Left lung (tissue), 10 donors: ENCODE measurements around the gene PTPRN2. TPM values are rescaled to one million over a fixed set of nuclear protein-coding genes. Genes with fewer than 3 reads are reported as not detected.
"Not testable (repeated sequence)": the region's sequence is repeated elsewhere in the genome, so short reads cannot be mapped to it uniquely, and the experiment has no call there.

Source experiments
- ATAC-seq: fragments of 200-7000 bp; cut with Tn5 transposase; one replicate; pipeline ENCODE4 v1.9.1; 2020; ENCODE audit warnings: moderate library complexity
- DNase-seq, 4 donors: peaks; one replicate each; pipeline ENCODE4 v3.0.0-alpha.2; 2013 to 2020
- H3K27ac ChIP-seq, 2 donors: fragments of 200-600 bp; sonication (generic) in 1 of 2; one replicate each; pipeline versions ENCODE4 v1.5.0 to v1.8.0; 2020 to 2021
- H3K27me3 ChIP-seq, 2 donors: fragments of 200-600 bp; sonication (generic) in 1 of 2; one replicate each; pipeline versions ENCODE4 v1.5.0 to v1.8.0; 2020 to 2021
- H3K36me3 ChIP-seq, 2 donors: fragments of 200-600 bp; sonication (generic) in 1 of 2; one replicate each; pipeline versions ENCODE4 v1.5.0 to v1.8.0; 2020 to 2021
- H3K4me1 ChIP-seq, 2 donors: fragments of 200-600 bp; one replicate each; pipeline ENCODE4 v1.8.0; 2021
- H3K4me3 ChIP-seq, 2 donors: fragments of 200-600 bp; sonication (generic) in 1 of 2; one replicate each; pipeline versions ENCODE4 v1.5.0 to v1.8.0; 2020 to 2021; ENCODE audit warnings: mild to moderate bottlenecking in 1 of 2
- H3K9me3 ChIP-seq, 2 donors: fragments of 200-600 bp; sonication (generic) in 1 of 2; one replicate each; pipeline versions ENCODE4 v1.5.0 to v1.8.0; 2020 to 2021
- intact Hi-C, 2 donors: fragments of 100-400 bp; cut with DNase I; formaldehyde crosslinking; loops; one replicate each; pipeline versions ENCODE4 v1.11.2 to v1.14.2; 2022
- polyA plus RNA-seq, 6 donors: library from polyadenylated mRNA; unstranded; fragments of 120-200 nt; gene quantifications; one replicate each; pipeline ENCODE4 v1.2.1, GENCODE V29; 2013; ENCODE audit not compliant: insufficient read length in 6 of 6
- total RNA-seq, 2 donors: library from RNA; stranded (reverse); fragmentation: NEBNext Ultra II Directional; extraction: Animal tissue kit (Norgen Biotek cat#: 25700); gene quantifications; one replicate each; pipeline ENCODE4 v1.2.1, GENCODE V29; 2021
- TF ChIP-seq, protein P1 (sequence below), 2 donors: fragments of 200-600 bp; sonication (generic) in 1 of 2; IDR thresholded peaks; one replicate each; pipeline versions ENCODE4 v1.5.0 to v1.8.0; 2021; ENCODE audit warnings: antibody characterized with exemption in 2 of 2
- donor health status: DM: no; HTN: yes; CAD: no.
- donor health status: DM: no; HTN: no; CAD: no.

The PTPRN2 gene
- total and polyA plus RNA-seq, 8 donors: 4.0 to 7.8 (median 6.8) TPM

GRCh38 chr7:158386355-158386618 is 201.3 kb downstream of the PTPRN2 start:
- ATAC-seq (no peak), DNase-seq (no peak)
- H3K9me3 ChIP-seq: peaks cover 0 to under 1% of the 10 kb centered on the region in 2 donors
- TF ChIP-seq, protein P1, sequence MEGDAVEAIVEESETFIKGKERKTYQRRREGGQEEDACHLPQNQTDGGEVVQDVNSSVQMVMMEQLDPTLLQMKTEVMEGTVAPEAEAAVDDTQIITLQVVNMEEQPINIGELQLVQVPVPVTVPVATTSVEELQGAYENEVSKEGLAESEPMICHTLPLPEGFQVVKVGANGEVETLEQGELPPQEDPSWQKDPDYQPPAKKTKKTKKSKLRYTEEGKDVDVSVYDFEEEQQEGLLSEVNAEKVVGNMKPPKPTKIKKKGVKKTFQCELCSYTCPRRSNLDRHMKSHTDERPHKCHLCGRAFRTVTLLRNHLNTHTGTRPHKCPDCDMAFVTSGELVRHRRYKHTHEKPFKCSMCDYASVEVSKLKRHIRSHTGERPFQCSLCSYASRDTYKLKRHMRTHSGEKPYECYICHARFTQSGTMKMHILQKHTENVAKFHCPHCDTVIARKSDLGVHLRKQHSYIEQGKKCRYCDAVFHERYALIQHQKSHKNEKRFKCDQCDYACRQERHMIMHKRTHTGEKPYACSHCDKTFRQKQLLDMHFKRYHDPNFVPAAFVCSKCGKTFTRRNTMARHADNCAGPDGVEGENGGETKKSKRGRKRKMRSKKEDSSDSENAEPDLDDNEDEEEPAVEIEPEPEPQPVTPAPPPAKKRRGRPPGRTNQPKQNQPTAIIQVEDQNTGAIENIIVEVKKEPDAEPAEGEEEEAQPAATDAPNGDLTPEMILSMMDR (IDR thresholded peaks at IDR 0.05): no peak
- H3K4me1 ChIP-seq: no peaks in the 10 kb centered on the region
- no peaks in the 10 kb centered on the region for H3K36me3 ChIP-seq
- H3K27me3 ChIP-seq: peaks cover 0 to 19% of the 10 kb centered on the region in 2 donors
- intact Hi-C loops: no loop called here
- no peak overlapping the region for H3K27ac ChIP-seq
- H3K4me3 ChIP-seq: no peak overlapping the region

DNA sequence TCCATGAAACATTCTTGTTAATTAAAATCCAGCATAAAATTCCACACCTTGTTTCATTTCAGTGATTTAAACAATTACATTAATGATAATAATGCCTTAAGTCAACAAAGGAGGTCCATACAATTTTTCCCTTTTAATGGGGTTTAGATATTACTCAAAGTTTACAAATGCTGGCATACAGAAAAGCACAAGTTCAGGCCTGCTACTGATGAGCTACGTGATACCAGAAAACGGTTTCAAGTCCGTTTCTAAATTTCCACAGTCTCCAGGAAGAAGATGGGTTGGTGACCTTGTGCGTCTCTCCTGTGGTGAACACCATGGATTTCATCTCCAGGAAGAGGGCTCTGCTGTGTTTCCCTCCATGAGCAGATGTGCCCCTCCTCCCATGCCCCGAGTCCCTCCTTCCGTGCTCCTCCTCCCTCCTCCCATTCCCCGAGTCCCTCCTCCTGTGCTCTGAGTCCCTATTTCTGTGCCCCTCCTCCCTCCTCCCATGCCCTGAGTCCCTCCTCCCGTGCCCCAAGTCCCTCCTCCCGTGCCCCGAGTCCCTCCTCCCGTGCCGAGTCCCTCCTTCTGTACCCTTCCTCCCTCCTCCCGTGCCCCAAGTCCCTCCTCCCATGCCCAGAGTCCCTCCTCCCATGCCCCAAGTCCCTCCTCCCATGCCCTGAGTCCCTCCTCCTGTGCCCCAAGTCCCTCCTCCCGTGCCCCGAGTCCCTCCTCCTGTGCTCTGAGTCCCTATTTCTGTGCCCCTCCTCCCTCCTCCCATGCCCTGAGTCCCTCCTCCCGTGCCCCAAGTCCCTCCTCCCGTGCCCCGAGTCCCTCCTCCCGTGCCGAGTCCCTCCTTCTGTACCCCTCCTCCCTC is 201.9 kb downstream of the PTPRN2 start:
- intact Hi-C loops, H3K4me3 ChIP-seq, H3K4me1 ChIP-seq, H3K36me3 ChIP-seq, H3K9me3 ChIP-seq, H3K27ac ChIP-seq, DNase-seq, ATAC-seq: not testable (repeated sequence)
- H3K27me3 ChIP-seq: peaks cover 0 to 17% of the 10 kb centered on the region in 2 donors

GRCh38 chr7:158384746-158385145 is 202.9 kb downstream of the PTPRN2 start:
- no peaks in the 10 kb centered on the region for H3K36me3 ChIP-seq
- no peak overlapping the region for H3K27ac ChIP-seq
- peaks cover 0 to 17% of the 10 kb centered on the region in 2 donors for H3K27me3 ChIP-seq
- intact Hi-C loops: no loop called here
- TF ChIP-seq, protein P1 (IDR thresholded peaks at IDR 0.05): no peak
- DNase-seq: no peak
- no peaks in the 10 kb centered on the region for H3K4me1 ChIP-seq
- no peak for ATAC-seq
- H3K4me3 ChIP-seq: no peak overlapping the region
- peaks cover 0 to 2% of the 10 kb centered on the region in 2 donors for H3K9me3 ChIP-seq

GRCh38 chr7:158383665-158384064 is 204.0 kb downstream of the PTPRN2 start:
- Histone ChIP-seq H3K27me3 (peaks cover 0 to 17% of the 10 kb centered on the region in 2 donors), H3K4me1 (no peaks in the 10 kb centered on the region), H3K36me3 (no peaks in the 10 kb centered on the region), H3K27ac (no peak overlapping the region), H3K9me3 (peaks cover 0 to 2% of the 10 kb centered on the region in 2 donors), H3K4me3 (no peak overlapping the region)
- no peak for DNase-seq
- intact Hi-C loops: no loop called here
- TF ChIP-seq, protein P1 (IDR thresholded peaks at IDR 0.05): no peak
- no peak for ATAC-seq

DNA sequence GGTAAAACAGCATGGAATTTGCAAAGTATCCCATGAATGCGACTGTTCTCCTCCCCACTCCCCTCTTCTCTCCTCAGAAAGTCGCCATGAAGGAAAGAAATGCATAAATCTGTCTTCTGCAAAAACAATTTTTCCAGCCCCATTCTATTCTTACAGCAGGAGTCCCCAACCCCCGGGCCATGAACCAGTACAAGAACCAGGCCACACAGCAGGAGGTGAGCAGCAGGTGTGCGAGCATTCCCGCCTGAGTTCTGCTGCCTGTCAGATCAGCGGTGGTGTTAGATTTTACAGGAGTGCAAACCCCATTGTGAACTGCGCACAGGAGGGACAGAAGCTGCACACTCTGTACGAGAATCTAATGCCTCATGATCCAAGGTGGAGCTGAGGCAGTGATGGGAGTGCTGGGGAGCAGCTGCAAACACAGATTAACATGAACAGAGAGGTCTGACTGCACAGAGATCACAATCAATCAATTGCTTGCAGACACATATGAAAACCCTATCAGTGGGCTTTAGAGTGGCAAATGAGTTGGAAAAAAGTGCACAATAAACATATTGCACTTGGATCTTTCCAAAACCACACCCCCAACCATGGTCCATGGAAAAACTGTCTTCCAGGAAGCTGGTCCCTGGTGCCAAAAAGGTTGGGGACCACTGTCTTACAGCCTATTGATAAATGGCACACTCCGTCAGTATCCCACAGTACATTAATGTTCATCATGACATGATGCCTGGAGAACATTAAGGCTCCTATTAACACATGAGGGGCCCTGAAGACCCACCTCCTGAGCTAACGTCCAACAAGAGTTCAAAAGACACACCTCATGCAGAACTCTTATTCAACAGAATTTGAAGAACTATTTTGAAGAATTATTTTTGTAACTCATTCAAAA is 205.0 kb downstream of the PTPRN2 start:
- Histone ChIP-seq H3K27ac (no peak overlapping the region), H3K9me3 (peaks cover 0 to 2% of the 10 kb centered on the region in 2 donors), H3K4me1 (no peaks in the 10 kb centered on the region), H3K27me3 (peaks cover 0 to 16% of the 10 kb centered on the region in 2 donors), H3K36me3 (no peaks in the 10 kb centered on the region), H3K4me3 (no peak overlapping the region)
- ATAC-seq: no peak
- TF ChIP-seq, protein P1 (IDR thresholded peaks at IDR 0.05): no peak
- intact Hi-C loops: no loop called here
- DNase-seq: no peak
